GM21717 (cell line): ENCODE data around the gene AKAP8L.
"Not testable (repeated sequence)": the region's sequence is repeated elsewhere in the genome, so short reads cannot be mapped to it uniquely, and the experiment has no call there.

Experiments used
- ATAC-seq: cut with Tn5 transposase; IDR thresholded peaks from one replicate; pipeline ENCODE4 v1.9.1; 2021; ENCODE audit warnings: mild to moderate bottlenecking, moderate library complexity; ENCODE audit not compliant: unreplicated experiment

The AKAP8L gene

GRCh38 chr19:15421721-15422260, 3.0 kb upstream of the AKAP8L start:
- no peak for ATAC-seq

DNA sequence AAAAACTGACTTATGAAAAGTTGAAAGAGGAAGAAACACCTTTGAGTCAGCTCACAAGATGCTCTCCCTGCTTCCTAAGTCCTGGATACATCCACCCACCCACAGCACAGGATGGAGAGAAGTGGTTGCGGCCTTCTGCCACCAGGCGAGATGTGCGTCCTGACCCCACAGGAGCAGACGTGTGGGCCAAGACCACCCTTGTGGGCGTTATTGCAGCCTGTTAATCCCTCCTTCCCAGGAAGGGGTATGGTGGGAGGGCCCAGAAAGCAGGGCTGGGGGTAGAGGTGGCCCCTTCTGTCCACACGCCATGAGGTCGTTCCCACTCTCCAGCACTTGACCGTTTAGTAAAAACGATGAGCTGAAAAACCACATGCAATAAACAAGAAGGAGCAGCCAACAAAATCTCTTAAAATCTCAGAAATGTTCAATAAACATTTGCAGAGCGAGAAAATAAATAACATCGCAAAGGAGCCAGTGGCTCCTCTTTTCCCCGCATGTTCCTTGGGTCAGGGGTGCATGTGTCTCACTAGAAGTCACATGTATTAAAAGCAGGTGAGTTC, 2.4 kb upstream of the AKAP8L start:
- ATAC-seq: no peak

DNA sequence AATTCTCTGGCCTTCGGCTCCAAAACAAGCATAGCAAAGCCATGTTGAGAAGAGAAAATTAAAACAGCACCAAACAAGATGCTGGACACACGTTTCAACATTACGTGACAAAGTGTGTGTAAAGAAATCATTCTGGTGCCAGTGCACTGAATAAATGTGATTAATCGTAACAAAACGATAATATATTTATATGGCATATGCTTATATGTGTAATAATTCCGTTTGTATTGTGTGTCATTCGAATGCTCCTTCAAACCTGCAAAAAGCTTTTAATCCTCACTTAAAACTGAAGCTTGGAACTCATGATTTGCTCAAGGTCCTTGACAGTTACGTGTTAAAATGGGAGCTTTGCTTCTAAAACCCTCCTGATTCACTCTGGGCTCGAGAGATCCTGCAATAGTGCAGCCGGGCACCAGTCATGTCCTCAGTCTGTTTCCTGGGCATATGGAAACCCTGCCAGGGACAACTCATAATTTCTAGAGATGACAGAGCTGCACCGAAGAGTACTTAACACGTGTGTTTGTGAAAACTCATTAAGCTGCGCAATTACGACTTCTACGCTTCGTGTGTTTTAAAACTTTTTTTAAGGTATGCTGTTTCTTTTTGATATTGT, 731 bp upstream of the AKAP8L start:
- ATAC-seq: no peak

GRCh38 chr19:15418231-15418578, 583 bp downstream of the AKAP8L start:
- ATAC-seq: no peak

- no peak for ATAC-seq
These were observed 1.1 kb downstream of the AKAP8L start for GRCh38 chr19:15417699-15418098.

DNA sequence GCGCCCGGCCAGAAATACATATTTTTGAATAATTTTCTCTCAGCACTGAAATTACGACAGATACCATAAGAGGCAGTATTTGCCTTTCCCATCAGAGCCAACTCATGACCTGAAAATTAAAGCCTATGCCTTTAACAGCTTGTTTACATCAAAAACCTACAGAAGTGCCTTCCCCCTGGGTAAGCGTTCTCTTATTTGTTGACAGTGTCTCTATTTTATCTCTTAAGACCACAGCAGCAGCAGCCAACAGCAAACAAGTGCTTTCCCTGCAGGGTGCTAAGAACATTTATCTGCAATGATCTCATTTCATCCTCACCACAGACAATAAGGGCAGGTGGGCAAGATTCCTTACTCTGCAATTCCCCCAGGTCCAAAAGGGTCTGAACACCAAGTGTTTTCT, 6.0 kb downstream of the AKAP8L start:
- no peak for ATAC-seq

DNA sequence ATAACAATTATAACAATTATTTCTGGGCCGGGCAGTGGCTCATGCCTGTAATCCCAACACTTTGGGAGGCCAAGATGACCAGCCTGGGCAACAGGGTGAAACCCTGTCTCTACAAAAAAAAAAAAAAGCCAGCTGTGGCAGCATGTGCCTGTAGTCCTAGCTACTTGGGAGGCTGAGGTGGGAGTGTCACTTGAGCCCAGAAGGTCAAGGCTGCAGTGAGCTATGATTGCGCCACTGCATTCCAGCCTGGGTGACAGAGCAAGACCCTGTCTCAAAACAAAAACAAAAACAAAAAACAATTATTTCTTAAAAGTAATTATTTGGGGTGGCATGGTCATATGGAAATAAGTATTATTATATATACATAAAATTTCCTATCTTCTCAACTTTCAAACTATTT, 7.4 kb downstream of the AKAP8L start:
- not testable (repeated sequence) for ATAC-seq

DNA sequence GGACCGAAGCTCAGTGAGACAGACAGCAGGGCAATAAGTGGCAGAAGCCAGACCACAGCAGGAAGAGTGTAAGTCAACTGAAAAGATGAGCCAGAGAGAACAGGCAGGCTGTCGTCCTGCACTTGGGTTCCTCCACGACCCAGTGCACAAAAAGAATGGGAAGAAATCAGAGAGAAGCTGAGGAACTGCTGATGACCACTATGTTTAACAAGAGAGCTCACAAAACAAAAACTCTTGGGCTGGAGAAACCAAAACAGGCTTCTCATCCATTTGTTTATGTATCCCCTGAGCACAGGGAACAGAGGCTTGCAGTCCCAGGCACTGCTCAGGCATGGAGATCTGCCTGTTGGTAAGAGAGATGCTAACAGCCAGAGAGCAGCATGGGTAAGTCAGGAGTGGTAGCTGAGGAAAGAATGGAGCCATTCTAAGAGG, 14.0 kb downstream of the AKAP8L start:
- ATAC-seq: no peak

DNA sequence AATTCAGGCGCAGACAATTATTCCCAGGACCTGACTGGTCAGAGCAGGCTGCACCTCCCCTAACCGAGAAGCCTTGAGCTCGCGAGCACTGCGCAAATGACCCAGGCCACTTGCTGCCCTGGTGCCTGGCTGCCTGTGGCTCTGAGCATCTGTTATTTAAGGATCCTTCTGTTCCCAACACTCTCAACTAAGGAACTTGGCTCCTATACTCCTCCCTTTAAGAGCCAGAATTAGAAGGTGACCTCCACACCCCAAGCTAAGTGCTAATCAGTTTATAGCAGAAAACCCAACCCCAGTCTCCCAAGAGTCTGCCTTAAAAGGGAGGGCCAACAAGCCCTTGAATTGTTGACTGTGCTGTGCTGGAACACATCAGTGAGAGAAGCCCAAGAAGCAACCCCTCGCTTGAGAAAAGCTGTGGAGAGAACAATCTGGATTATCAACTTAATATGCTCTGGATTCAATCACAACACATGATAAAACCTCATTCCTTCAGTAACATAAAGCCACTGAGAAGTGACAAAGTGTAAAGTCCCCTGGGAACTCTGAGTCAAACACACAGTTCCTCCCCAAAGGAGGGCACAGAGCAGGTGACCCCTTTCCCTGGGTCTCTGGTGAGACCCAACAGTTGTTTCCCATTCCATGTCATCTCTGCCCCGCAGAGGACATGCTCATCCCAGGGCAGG, 14.6 kb downstream of the AKAP8L start:
- no peak for ATAC-seq

- ATAC-seq: no peak
These were observed 15.6 kb downstream of the AKAP8L start for GRCh38 chr19:15403151-15403531.

DNA sequence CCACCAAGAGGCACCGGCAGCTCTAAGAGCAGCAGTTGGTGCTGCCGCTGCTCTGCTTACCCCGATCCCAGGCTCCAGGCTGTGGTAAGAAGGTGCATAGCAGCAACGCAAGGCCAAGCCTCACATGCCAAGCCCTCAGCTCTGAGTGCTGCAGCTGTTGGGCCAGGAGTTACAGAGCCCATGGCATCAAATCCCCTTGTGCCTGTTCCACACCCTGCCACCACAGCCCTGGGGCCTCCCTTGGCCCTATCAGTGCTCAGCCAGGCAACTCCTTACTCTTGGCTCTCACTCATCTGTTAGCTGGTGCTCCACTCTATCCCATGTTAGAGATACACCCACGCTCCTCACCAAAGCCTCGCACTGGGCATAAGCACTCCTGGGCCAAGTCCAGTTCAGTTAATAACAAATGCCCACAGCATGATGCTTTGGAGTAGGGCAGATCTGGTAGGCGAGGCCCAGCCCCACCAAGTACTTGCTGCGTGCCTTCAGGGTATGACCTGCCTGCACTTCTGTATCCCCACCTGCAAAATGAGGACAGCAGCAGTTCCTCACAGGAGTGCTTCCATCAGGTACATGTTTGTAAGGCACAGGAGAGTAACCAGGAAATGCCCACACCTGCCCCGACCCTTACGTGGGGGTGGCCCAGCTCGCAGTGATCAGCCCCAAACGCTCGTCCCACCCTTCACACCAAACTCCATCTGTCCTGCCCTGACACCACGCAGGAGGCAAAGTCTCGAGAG, 16.2 kb downstream of the AKAP8L start:
- ATAC-seq: no peak

GRCh38 chr19:15401397-15401710, 17.4 kb downstream of the AKAP8L start:
- ATAC-seq: no peak

DNA sequence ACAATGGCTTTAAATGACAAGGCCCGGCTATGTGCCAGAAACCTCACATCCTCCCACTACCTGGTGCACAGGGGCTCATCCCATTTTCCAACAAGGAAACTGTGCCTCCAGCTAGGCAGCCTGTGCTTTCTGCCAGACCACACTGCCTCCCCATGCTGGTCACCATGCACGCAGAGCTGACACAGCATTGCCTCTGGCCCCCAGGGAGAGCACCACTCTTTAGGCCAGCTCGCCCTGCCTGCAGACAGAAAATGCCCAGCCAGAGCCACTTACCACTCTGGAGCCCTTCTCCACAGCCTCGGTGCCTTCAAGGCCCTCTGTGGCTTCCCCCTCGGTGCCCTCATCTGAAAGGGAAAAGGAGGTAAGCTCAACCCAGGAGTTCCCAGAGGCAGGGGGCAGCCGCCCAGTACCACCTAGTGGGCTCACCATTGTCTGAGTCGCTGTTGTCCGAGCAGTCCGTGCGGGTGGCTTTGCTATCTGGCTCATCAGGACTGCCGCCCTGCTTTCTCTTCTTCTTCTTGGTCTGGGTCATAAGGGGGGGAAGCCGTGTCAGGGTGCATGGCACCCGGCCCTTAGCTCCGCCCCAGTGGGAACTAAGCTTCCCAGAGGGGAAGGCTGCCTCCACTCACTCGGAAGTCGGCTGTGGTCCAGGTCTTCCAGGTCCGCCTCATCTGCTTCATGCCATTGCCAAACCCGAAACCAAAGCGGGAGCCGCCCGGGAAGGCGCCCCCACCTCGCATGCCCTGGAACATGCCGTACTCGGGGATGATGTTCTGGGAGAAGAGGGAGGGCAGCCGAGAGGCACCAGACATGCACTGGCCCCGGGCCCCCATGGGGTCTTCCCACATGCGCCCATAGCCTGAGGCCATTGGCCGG, 18.0 kb downstream of the AKAP8L start:
- no peak for ATAC-seq

- no peak for ATAC-seq
These were observed 19.2 kb downstream of the AKAP8L start for GRCh38 chr19:15399635-15400034.

DNA sequence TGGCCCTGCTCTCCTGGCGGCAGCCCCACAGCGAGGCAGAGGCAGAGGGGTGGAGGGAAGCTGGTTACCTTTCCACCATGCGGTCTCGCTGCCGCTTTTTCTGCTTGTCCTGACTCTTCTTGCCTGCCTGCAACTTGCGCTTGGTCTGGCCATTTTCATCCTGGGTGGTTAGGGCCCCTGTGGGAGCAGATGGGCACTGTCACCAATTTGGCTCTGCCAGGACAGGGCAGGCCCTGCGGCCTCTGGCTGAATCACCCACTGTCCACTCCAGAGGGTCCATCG, 19.6 kb downstream of the AKAP8L start:
- no peak for ATAC-seq

DNA sequence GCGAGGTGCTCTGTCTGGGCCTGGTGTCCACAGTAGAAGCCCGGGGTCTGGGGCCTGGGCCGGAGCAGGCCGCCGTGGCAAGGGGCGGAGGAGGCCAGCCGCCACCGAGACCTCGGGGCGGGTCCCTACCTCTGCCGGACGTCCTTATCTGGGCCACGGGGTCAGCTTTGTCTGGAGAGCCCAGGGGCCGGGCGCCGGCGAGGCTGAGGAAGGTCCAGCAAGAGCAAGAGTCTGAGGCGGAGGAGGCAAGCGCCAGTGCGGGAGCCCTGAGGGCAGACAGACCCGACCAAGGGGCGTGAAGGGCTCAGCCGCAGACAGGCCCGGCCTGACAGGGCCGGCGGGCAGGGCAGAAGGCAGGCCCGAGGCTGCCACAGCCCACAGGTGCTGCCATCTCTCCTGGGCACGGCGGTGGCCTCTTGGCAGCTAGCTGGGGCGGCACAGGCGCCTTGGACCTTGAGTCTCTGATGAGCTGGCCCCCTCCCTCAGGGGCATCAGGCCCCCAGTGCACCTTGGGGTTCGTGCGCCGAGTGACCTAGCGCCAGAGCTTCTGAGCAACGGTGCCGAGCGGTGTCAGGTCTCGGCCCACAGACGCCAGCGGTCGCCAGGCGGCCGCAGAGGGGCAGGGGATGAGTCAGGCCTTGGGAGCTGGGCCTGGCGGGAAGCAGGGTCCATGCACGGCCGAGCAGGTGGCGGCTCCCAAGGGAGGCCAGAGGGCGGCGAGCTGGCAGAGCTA, 20.1 kb downstream of the AKAP8L start:
- no peak for ATAC-seq

- ATAC-seq: no peak
These were observed 21.0 kb downstream of the AKAP8L start for GRCh38 chr19:15397782-15398181.

DNA sequence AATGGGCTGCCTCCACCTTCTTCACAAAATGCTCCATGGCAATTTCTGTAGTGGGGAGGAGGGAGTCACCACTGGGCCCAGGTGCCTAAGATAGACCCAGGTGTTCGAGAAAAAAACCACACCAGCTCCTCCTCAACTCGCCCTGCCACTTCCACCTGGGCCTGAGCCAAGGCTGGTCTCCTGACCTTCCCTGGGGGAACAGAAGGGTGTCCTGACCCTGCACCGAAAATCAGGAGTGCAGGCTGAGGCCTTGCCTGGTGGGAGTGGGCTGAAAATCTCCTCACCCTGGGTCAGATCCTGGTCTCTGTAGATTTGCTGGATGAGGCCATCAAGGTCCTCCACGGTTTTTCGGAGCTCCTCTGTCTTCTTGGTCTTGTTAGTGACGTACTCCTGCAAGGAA, 21.6 kb downstream of the AKAP8L start:
- no peak for ATAC-seq

DNA sequence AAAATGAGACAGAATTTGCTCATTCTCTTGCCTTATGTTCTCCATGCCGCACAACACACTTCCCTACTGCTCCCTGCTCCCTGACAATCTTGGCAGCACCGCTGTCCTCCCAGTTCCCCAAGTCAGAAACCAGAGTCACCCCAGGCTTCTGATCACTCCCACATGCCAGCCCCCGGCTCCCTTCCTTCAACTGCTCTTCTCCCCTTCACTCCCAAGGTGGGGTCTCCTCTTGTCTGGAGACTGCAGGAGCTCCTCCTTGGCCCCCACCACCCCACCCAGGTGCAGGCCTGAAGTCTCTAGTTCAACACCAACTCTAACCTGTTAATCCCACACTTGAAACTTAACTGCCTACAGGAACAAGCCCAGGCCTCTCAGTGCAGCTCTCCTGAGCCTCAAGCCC, 22.4 kb downstream of the AKAP8L start:
- no peak for ATAC-seq

DNA sequence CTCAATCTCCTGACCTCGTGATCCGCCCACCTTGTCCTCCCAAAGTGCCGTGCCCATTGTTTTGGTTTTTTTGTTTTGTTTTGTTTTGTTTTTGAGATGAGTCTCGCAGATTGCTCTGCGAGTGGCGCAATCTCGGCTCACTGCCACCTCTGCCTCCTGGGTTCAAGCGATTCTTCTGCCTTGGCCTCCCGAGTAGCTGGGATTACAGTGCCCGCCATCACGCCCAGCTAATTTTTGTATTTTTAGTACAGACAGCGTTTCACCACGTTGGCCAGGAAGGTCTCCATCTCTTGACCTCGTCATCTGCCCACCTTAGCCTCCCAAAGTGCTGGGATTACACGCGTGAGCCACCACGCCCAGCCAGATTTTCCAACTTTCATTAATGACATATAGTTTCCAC, 23.5 kb downstream of the AKAP8L start:
- not testable (repeated sequence) for ATAC-seq
